22Rv1 (cell line): ENCODE measurements around the gene CLMN.

ENCODE experiments used
- CTCF ChIP-seq: fragments of 450-650 bp; IDR thresholded peaks from 2 replicates; pipeline ENCODE4 v1.5.1; 2017; ENCODE audit warnings: mild to moderate bottlenecking
- ZFX ChIP-seq: fragments of 450-650 bp; IDR thresholded peaks from 2 replicates; pipeline ENCODE4 v1.6.1; 2017; ENCODE audit warnings: antibody characterized with exemption, borderline replicate concordance

GRCh38 chr14:95137164-95137803, 182.4 kb downstream of the CLMN start:
- TF ChIP-seq CTCF (no peak), ZFX (no peak)
